ENCODE data around the gene ANO1. TPM values are rescaled to one million over a fixed set of nuclear protein-coding genes. Genes with fewer than 3 reads are reported as not detected.
A peak's percentile ranks its signal among the peaks of the same experiment; 100 is the strongest.

ANO1 gene
- total RNA-seq, 1 donor from 2014 or later, result not detected

GRCh38 chr11:70141486-70142220 is 63.5 kb downstream of the ANO1 start:
- peaks cover 34% of the 10 kb centered on the region for H3K27me3 Mint-ChIP-seq (ENCODE audit: unreplicated experiment)
- H3K9me3 Mint-ChIP-seq (ENCODE audit: unreplicated experiment), result no peaks in the 10 kb centered on the region
- no peak for DNase-seq (ENCODE audit: extremely low spot score, unreplicated experiment)
- H3K4me3 Mint-ChIP-seq (ENCODE audit: unreplicated experiment), result no peak overlapping the region
- H3K27ac Mint-ChIP-seq (ENCODE audit: unreplicated experiment), result peak overlapping the region; percentile 27
- H3K4me1 Mint-ChIP-seq (ENCODE audit: unreplicated experiment), result peaks cover 20% of the 10 kb centered on the region
- no peaks in the 10 kb centered on the region for H3K36me3 Mint-ChIP-seq (ENCODE audit: unreplicated experiment)
- TF ChIP-seq, protein P1, sequence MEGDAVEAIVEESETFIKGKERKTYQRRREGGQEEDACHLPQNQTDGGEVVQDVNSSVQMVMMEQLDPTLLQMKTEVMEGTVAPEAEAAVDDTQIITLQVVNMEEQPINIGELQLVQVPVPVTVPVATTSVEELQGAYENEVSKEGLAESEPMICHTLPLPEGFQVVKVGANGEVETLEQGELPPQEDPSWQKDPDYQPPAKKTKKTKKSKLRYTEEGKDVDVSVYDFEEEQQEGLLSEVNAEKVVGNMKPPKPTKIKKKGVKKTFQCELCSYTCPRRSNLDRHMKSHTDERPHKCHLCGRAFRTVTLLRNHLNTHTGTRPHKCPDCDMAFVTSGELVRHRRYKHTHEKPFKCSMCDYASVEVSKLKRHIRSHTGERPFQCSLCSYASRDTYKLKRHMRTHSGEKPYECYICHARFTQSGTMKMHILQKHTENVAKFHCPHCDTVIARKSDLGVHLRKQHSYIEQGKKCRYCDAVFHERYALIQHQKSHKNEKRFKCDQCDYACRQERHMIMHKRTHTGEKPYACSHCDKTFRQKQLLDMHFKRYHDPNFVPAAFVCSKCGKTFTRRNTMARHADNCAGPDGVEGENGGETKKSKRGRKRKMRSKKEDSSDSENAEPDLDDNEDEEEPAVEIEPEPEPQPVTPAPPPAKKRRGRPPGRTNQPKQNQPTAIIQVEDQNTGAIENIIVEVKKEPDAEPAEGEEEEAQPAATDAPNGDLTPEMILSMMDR (IDR thresholded peaks at IDR 0.05), result no peak

DNA sequence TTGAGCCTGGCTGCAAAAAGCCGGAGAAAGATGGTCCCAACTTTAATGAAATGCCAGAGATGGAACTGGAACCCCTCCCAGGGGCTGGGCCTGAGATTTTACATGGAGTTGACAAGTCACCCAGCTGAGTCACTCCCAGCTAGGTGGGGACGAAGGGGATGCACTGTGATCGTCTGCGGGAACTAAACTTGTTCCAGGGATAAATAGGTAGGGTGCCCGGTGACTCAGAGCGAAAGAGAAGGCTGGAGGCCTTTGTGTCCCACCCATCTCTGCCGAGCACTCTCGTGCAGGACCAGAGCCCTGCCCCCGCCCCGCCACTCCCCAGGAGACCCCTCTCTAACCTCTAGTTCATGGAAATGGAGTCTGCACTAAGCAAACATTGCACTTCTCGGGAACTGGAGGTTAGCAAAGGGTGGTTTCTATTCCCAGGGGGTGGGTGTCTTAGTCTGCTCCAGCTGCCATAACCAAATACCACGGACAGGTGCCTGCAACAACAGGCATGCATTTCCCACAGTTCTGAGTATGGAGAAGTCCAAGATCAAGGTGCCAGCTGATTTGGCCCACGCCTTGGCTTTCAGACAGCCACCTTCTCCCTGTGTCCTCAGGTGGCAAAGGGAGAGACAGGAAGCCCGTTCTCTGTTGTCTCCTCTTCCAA is 64.2 kb downstream of the ANO1 start:
- Mint-ChIP-seq H3K27ac (ENCODE audit: unreplicated experiment) (no peak overlapping the region), H3K4me3 (ENCODE audit: unreplicated experiment) (no peak overlapping the region), H3K36me3 (ENCODE audit: unreplicated experiment) (no peaks in the 10 kb centered on the region), H3K27me3 (ENCODE audit: unreplicated experiment) (peaks cover 38% of the 10 kb centered on the region), H3K4me1 (ENCODE audit: unreplicated experiment) (peaks cover 20% of the 10 kb centered on the region), H3K9me3 (ENCODE audit: unreplicated experiment) (no peaks in the 10 kb centered on the region)
- TF ChIP-seq, protein P1 (IDR thresholded peaks at IDR 0.05), result no peak
- DNase-seq (ENCODE audit: extremely low spot score, unreplicated experiment), result no peak

- H3K4me1 Mint-ChIP-seq (ENCODE audit: unreplicated experiment), result peaks cover 20% of the 10 kb centered on the region
- no peak overlapping the region for H3K27ac Mint-ChIP-seq (ENCODE audit: unreplicated experiment)
- no peaks in the 10 kb centered on the region for H3K9me3 Mint-ChIP-seq (ENCODE audit: unreplicated experiment)
- peaks cover 44% of the 10 kb centered on the region for H3K27me3 Mint-ChIP-seq (ENCODE audit: unreplicated experiment)
- no peaks in the 10 kb centered on the region for H3K36me3 Mint-ChIP-seq (ENCODE audit: unreplicated experiment)
- no peak overlapping the region for H3K4me3 Mint-ChIP-seq (ENCODE audit: unreplicated experiment)
- TF ChIP-seq, protein P1 (IDR thresholded peaks at IDR 0.05), result no peak
- no peak for DNase-seq (ENCODE audit: extremely low spot score, unreplicated experiment)
Measured at GRCh38 chr11:70144262-70144661, 66.1 kb downstream of the ANO1 start.

DNA sequence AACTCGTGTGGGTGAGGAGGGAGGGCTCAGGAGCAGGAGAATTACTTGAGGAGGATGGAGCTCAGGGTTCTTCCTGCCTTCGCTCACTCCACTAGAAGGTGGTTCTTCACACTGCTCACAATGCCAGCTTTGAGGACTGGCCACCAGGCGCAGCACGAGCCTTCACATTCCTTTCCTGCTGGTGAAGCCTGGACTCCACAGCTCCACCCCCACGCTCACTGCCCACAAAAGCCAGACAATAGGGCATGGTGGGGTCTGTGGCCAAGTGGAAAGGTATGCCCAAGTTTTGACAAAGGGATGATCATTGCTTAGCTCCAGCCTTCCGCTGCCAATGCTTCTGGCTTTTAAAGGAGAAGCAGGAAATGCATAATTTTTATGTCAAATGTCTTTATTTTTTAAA is 67.0 kb downstream of the ANO1 start:
- no peaks in the 10 kb centered on the region for H3K9me3 Mint-ChIP-seq (ENCODE audit: unreplicated experiment)
- peaks cover 23% of the 10 kb centered on the region for H3K4me1 Mint-ChIP-seq (ENCODE audit: unreplicated experiment)
- no peaks in the 10 kb centered on the region for H3K36me3 Mint-ChIP-seq (ENCODE audit: unreplicated experiment)
- no peak overlapping the region for H3K27ac Mint-ChIP-seq (ENCODE audit: unreplicated experiment)
- TF ChIP-seq, protein P1 (IDR thresholded peaks at IDR 0.05), result no peak
- H3K4me3 Mint-ChIP-seq (ENCODE audit: unreplicated experiment), result no peak overlapping the region
- no peak for DNase-seq (ENCODE audit: extremely low spot score, unreplicated experiment)
- peaks cover 46% of the 10 kb centered on the region for H3K27me3 Mint-ChIP-seq (ENCODE audit: unreplicated experiment)

GRCh38 chr11:70145841-70146240 is 67.7 kb downstream of the ANO1 start:
- no peak overlapping the region for H3K4me3 Mint-ChIP-seq (ENCODE audit: unreplicated experiment)
- H3K27ac Mint-ChIP-seq (ENCODE audit: unreplicated experiment), result no peak overlapping the region

More at GRCh38 chr11:70145841-70146240, 67.7 kb downstream of the ANO1 start:
- TF ChIP-seq, protein P1 (IDR thresholded peaks at IDR 0.05), result no peak
- Mint-ChIP-seq H3K4me1 (ENCODE audit: unreplicated experiment) (peaks cover 23% of the 10 kb centered on the region), H3K27me3 (ENCODE audit: unreplicated experiment) (peaks cover 43% of the 10 kb centered on the region), H3K9me3 (ENCODE audit: unreplicated experiment) (no peaks in the 10 kb centered on the region), H3K36me3 (ENCODE audit: unreplicated experiment) (no peaks in the 10 kb centered on the region)
- no peak for DNase-seq (ENCODE audit: extremely low spot score, unreplicated experiment)

Data from osteocyte (in vitro differentiated cells).